ENCODE data around the gene TMC6.
"Not testable (repeated sequence)": the region's sequence is repeated elsewhere in the genome, so short reads cannot be mapped to it uniquely, and the experiment has no call there.

Gene TMC6

GRCh38 chr17:78107976-78108725, 20.4 kb downstream of the TMC6 start:
- no peak for DNase-seq

- no peak for DNase-seq
Measured at GRCh38 chr17:78107457-78107856, 21.1 kb downstream of the TMC6 start.

GRCh38 chr17:78106211-78106610, 22.3 kb downstream of the TMC6 start:
- DNase-seq = no peak

GRCh38 chr17:78105551-78105950, 23.0 kb downstream of the TMC6 start:
- DNase-seq = no peak

- no peak for DNase-seq
Measured at GRCh38 chr17:78105101-78105500, 23.5 kb downstream of the TMC6 start.

- DNase-seq = no peak
Measured at GRCh38 chr17:78104540-78104941, 24.0 kb downstream of the TMC6 start.

GRCh38 chr17:78103311-78103710, 25.2 kb downstream of the TMC6 start:
- no peak for DNase-seq

GRCh38 chr17:78101542-78101941, 27.0 kb downstream of the TMC6 start:
- no peak for DNase-seq

- no peak for DNase-seq
Measured at GRCh38 chr17:78101112-78101511, 27.4 kb downstream of the TMC6 start.

- DNase-seq = no peak
Measured at GRCh38 chr17:78096093-78096492, 32.5 kb downstream of the TMC6 start.

- no peak for DNase-seq
Measured at GRCh38 chr17:78095035-78095434, 33.5 kb downstream of the TMC6 start.

- no peak for DNase-seq
Measured at GRCh38 chr17:78092794-78093324, 35.7 kb downstream of the TMC6 start.

GRCh38 chr17:78089576-78090281, 38.8 kb downstream of the TMC6 start:
- DNase-seq = no peak

GRCh38 chr17:78088529-78088928, 40.0 kb downstream of the TMC6 start:
- no peak for DNase-seq

GRCh38 chr17:78086740-78087139, 41.8 kb downstream of the TMC6 start:
- DNase-seq = no peak

- DNase-seq = no peak
Measured at GRCh38 chr17:78082988-78083387, 45.6 kb downstream of the TMC6 start.

- DNase-seq = not testable (repeated sequence)
Measured at GRCh38 chr17:78082355-78082872, 46.1 kb downstream of the TMC6 start.

GRCh38 chr17:78081551-78081950, 47.0 kb downstream of the TMC6 start:
- no peak for DNase-seq

- DNase-seq = no peak
Measured at GRCh38 chr17:78079253-78079652, 49.3 kb downstream of the TMC6 start.

GRCh38 chr17:78075545-78075944, 53.0 kb downstream of the TMC6 start:
- no peak for DNase-seq

- no peak for DNase-seq
Measured at GRCh38 chr17:78075011-78075410, 53.5 kb downstream of the TMC6 start.

- no peak for DNase-seq
Measured at GRCh38 chr17:78072961-78073360, 55.6 kb downstream of the TMC6 start.

- DNase-seq = no peak
Measured at GRCh38 chr17:78069695-78070094, 58.9 kb downstream of the TMC6 start.

- DNase-seq = not testable (repeated sequence)
Measured at GRCh38 chr17:78066976-78067375, 61.6 kb downstream of the TMC6 start.

Measured in cerebellar nuclear complex (tissue), 1 donor.